Tibial artery (tissue), 4 donors: ENCODE results near the gene RPS2.
A peak's percentile ranks its signal among the peaks of the same experiment; 100 is the strongest.

ENCODE experiments used
- DNase-seq, 2 donors: peaks; one replicate each; pipeline ENCODE4 v3.0.0-alpha.2; 2019
- H3K27ac ChIP-seq, 2 donors: fragments of 200-600 bp; sonication (generic) in 1 of 2; 1 replicate in 1 of 2; 2 replicates in 1 of 2; pipeline ENCODE4 v1.5.1; 2018 to 2019; ENCODE audit warnings: mild to moderate bottlenecking in 1 of 2
- H3K27me3 ChIP-seq, 2 donors: fragments of 200-600 bp; sonication (generic) in 1 of 2; one replicate each; pipeline versions ENCODE4 v1.5.1 to v1.6.0; 2016 to 2019
- H3K36me3 ChIP-seq, 3 donors: fragments of 200-600 bp; sonication (generic) in 2 of 3; one replicate each; pipeline ENCODE4 v1.5.1; 2016 to 2019; ENCODE audit warnings: mild to moderate bottlenecking in 2 of 3
- H3K4me1 ChIP-seq, 4 donors: fragments of 200-600 bp; sonication (generic) in 2 of 4; 1 replicate in 3 of 4; 2 replicates in 1 of 4; pipeline ENCODE4 v1.5.1; 2016 to 2019
- H3K4me3 ChIP-seq, 2 donors: fragments of 200-600 bp; sonication (generic) in 1 of 2; 1 replicate in 1 of 2; 2 replicates in 1 of 2; pipeline ENCODE4 v1.5.1; 2018 to 2019; ENCODE audit warnings: mild to moderate bottlenecking in 2 of 2
- H3K9me3 ChIP-seq, 3 donors: fragments of 200-600 bp; sonication (generic) in 1 of 3; one replicate each; pipeline ENCODE4 v1.5.1; 2016 to 2019
- CTCF ChIP-seq, 2 experiments: fragments of 200-600 bp in 1 of 2; fragments of 450-650 bp in 1 of 2; IDR thresholded peaks; one replicate each; pipeline ENCODE4 v1.5.1; 2017 to 2019; ENCODE audit warnings: antibody characterized with exemption in 2 of 2, mild to moderate bottlenecking in 1 of 2, moderate library complexity in 1 of 2
- intact Hi-C: fragments of 100-400 bp; cut with DNase I; formaldehyde crosslinking; loops from one replicate; pipeline ENCODE4 v1.15.0; 2023; ENCODE audit warnings: low total_unique reads

Gene RPS2

GRCh38 chr16:1944612-1945199 is 19.9 kb downstream of the RPS2 start:
- H3K27me3 ChIP-seq = no peaks in the 10 kb centered on the region
- no peaks in the 10 kb centered on the region for H3K9me3 ChIP-seq
- H3K4me3 ChIP-seq = no peak overlapping the region
- peaks cover 6 to 21% (median 14%) of the 10 kb centered on the region in 4 donors for H3K4me1 ChIP-seq
- intact Hi-C loops = no loop called here
- no peak for TF ChIP-seq CTCF (IDR thresholded peaks at IDR 0.05)
- no peak overlapping the region for H3K27ac ChIP-seq
- DNase-seq = no peak
- peaks cover 11 to 17% (median 16%) of the 10 kb centered on the region in 3 donors for H3K36me3 ChIP-seq

DNA sequence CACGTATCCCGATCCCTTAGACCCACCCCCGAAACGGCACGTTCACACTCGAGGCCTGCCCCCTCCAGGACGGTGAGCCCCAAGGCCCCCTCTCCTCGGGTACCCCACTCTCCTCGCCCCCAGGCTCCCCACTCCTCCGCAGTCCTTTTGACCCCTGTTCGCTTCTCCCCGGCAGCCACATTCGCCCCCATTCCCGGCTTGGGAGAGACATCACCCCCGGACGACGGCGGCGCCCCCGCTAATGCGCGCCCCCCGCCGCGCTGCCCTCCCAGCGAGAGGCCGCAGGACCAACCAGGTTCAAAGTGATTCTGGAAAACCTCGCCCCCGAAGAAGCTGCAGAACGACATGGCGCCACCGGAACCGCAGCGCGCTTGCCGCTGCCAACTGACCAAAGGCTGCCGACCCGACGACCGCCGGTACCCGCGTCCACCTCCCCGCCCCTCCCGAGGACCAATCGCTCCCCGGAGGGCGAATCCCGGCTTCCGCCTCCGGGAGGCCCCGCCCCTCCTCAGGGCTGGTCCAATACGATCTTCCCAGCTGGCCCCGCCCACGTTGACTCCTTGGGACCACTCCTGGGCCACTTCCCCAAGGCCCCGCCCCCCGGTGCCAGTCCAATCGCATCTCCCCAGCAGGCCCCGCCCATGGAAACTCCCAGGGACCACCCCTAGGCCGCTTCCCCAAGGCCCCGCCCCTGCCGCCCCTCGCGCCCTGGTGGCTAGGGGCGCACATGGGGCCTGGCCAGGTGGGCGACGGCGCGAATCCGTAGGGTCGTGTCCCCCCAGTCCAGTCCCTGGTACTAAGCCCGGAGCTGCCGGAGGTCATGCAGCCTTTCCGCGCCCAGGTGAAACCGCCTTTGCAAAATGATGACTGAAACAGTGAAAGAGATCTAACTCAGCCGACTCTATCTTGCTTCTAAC is 21.6 kb downstream of the RPS2 start, which contains the start of gene MSRB1:
Gene MSRB1, minus strand, starts transcription at position 390 of the 917 bp plus-strand sequence. Its CDS starts 43 bp downstream, at position 347.
- Histone ChIP-seq H3K27me3 (no peaks in the 10 kb centered on the region), H3K4me3 (peak within 1 kb of the TSS; percentile 82 to 92), H3K36me3 (peaks cover 27 to 33% (median 32%) of the 10 kb centered on the region in 3 donors), H3K4me1 (peaks cover 6 to 21% (median 14%) of the 10 kb centered on the region in 4 donors), H3K27ac (peak within 1 kb of the TSS; percentile 85 to 88), H3K9me3 (no peaks in the 10 kb centered on the region)
- no peak for TF ChIP-seq CTCF (IDR thresholded peaks at IDR 0.05)
- intact Hi-C loops = no loop called here
- peak; percentile 100 for DNase-seq

DNA sequence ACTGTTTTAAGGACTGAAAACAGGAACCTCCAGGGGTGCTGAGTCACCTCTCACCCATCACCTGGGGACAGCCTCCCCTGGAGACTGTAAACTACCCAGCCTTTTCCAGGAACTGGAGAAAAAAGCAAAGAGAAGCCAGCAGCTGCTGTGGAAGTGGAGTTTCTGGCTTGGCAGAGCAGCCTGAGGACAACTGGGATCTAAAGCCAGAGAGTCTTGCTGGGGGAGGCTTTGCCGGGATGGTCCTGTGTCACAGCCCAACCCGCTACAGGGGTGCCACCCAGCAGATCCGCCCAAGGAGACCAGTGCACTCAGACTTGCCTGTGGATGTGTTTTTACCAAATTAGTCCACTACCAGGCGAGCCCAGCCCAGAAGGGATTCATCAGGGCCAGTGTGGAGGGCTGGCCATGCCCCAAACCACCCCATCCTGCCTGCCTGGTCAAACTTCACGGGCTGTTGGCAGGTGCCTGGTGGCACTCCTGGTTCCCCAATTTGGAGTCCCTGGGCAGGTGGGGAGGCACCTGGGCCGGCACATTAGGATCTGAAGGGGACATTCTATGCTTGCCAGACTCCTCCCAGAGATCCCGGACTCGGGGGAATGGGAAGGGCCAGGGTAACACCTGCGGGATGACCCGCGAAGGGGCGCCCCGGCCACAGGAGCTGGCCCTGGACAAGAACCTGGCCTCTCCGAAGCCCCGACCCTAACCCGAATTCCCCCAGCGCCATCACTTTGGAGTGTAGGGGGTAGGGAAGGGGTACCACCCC is 22.4 kb downstream of the RPS2 start:
- peak in 1 of 2 donors; percentile 86 for DNase-seq
- Histone ChIP-seq H3K27ac (peak overlapping the region; percentile 85 to 88), H3K27me3 (no peaks in the 10 kb centered on the region), H3K4me3 (peak overlapping the region; percentile 82 to 92), H3K9me3 (no peaks in the 10 kb centered on the region), H3K4me1 (peaks cover 6 to 21% (median 14%) of the 10 kb centered on the region in 4 donors), H3K36me3 (peaks cover 36 to 42% (median 40%) of the 10 kb centered on the region in 3 donors)
- TF ChIP-seq CTCF (IDR thresholded peaks at IDR 0.05) = no peak
- intact Hi-C loops = no loop called here

GRCh38 chr16:1941162-1942046 is 23.2 kb downstream of the RPS2 start:
- intact Hi-C loops = no loop called here
- H3K4me3 ChIP-seq = peak overlapping the region; percentile 82 to 92
- no peaks in the 10 kb centered on the region for H3K27me3 ChIP-seq
- peak overlapping the region; percentile 85 to 88 for H3K27ac ChIP-seq
- H3K4me1 ChIP-seq = peaks cover 6 to 21% (median 14%) of the 10 kb centered on the region in 4 donors
- peak in 1 of 2 donors; percentile 63 for DNase-seq
- no peaks in the 10 kb centered on the region for H3K9me3 ChIP-seq
- H3K36me3 ChIP-seq = peaks cover 40 to 46% (median 46%) of the 10 kb centered on the region in 3 donors
- TF ChIP-seq CTCF (IDR thresholded peaks at IDR 0.05) = no peak
